Umbilical cord (tissue), 2 donors: ENCODE results near the gene EEF1B2. TPM values are rescaled to one million over a fixed set of nuclear protein-coding genes. Genes with fewer than 3 reads are reported as not detected.
A peak's percentile ranks its signal among the peaks of the same experiment; 100 is the strongest.
"Not testable (repeated sequence)": the region's sequence is repeated elsewhere in the genome, so short reads cannot be mapped to it uniquely, and the experiment has no call there.

Experiments used
- DNase-seq: peaks from one replicate; pipeline ENCODE4 v3.0.0-alpha.2; 2015; ENCODE audit warnings: low spot score
- total RNA-seq: library from RNA; depleted of rRNA; stranded (reverse); fragments of >200 nt; gene quantifications from one replicate; pipeline ENCODE4 v1.2.3, GENCODE V29; 2014; ENCODE audit warnings: low replicate concordance; ENCODE audit not compliant: insufficient read depth

The EEF1B2 gene
- 508 TPM for total RNA-seq

DNA sequence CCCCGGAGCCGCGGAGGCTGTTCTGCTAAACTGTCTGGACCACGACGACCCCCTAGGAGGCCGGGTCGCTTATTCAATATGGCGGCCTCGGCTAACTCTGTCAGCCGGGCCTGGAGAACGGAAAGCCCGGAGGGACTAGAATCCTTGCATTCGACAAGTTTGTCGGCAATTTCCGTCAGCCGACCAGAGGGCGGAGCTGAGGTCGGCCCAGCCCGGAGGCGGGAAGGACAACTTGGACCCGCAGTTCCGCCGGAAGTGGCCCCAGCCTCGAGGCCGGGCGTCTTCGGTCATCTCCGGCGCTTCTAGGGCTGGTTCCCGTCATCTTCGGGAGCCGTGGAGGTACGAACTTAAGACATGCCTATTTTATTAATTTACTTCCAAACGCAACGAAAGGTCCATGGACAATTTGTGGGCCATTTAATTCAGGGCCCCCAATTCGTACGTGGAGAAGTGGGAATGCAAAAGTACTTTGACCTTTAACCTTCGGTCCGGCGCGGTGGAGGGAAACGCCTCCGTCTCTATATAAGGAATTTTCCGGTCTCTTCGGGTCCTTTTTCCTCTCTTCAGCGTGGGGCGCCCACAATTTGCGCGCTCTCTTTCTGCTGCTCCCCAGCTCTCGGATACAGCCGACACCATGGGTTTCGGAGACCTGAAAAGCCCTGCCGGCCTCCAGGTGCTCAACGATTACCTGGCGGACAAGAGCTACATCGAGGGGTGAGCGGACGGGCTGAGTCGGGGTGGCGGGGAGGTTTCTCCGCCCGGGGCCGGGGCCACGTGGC is at the start of gene EEF1B2, which contains the start of gene NDUFS1:
TSS of gene EEF1B2 (plus strand) at position 550 of the 779 bp plus-strand sequence. CDS start at position 635, 85 bp downstream.
TSS of gene NDUFS1 (minus strand) at position 99 of the 779 bp plus-strand sequence. CDS start 5,766 bp downstream, outside the sequence.
- DNase-seq, result peak; percentile 99

- no peak for DNase-seq
Measured at GRCh38 chr2:206112108-206112507, 47.6 kb upstream of the EEF1B2 start.

- DNase-seq, result no peak
Measured at GRCh38 chr2:206112846-206113547, 46.7 kb upstream of the EEF1B2 start.

DNA sequence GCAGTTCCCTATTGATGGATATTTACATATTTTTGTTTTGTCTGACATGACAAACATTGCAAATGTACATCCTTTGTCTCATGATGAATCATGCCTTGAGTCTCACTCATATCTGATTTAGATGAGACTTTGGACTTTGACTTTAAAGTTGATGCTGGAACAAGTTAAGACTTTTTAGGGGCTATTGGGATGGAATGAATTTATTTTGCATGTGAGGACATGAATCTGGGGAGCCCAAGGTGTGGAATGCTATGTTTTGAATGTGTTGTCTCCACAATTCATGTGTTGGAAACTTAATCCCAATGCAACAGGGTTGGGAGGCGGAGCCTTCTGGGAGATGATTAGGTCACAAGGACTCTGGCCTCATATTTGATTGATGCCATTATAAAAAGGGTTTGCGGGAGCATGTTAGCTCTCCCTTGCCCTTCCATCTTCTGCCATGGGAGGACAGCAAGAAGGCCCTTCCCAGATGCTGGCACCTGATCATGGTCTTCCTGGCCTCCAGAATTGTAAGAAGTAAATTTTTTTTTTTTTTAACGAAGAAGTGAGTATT is 44.6 kb upstream of the EEF1B2 start:
- DNase-seq, result no peak

DNA sequence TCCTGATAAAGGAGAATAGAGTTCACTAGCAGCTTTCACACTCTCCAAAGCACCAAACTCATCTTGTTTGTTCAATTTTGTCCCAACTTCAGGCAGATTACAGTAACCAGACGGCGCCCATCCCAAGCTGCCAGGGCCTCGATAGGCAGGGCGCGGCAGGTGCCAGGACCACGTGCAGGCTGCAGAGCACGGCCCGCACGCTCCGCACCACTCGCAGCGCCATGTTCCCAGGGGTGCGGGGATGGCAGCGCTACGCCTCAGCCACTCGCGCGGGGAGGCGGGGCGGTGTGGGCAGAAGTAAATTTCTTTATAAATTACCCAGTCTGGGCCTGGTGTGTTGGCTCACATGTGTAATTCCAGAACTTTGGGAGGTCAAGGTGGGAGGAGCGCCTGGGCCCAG is 43.4 kb upstream of the EEF1B2 start:
- DNase-seq, result no peak

- not testable (repeated sequence) for DNase-seq
Measured at GRCh38 chr2:206122569-206122968, 37.1 kb upstream of the EEF1B2 start.

DNA sequence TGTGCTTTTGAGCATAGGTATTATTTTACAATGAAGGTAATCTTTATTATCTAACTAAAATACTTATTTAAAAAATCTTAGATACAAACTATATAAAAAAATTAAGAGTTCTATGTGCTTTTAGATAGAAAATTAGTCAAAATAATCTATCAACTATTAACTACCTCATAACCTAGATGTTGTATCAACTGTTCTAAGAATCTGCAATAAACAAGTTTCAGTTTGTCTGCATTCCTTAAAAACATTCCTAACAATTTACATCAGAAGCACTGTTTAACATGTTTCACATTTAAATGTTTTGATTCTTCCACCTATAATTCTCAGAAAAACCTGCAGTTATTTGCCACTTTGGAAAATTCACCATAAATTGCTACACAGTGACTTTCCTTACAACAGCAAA is 33.8 kb upstream of the EEF1B2 start:
- no peak for DNase-seq

- no peak for DNase-seq
Measured at GRCh38 chr2:206127656-206128055, 32.0 kb upstream of the EEF1B2 start.

- DNase-seq, result no peak
Measured at GRCh38 chr2:206143451-206143850, 16.2 kb upstream of the EEF1B2 start.

DNA sequence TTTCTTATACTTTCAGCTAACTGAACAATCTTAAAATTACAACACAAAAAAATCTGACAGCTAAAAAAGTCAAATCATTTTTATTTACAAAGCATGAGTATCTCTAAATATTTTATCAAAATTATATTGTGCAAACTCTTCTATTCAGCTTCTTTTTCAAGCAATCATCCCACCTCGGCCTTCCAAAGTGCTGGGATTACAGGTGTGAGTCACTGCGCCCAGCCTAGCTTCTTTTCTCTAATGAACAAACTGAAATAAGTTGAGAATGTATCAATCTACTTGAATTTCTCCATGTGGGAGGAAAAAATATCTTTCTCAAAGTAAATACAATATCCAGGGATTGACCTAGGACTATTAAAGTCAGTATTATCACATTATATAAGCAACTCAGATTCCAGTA is 15.3 kb upstream of the EEF1B2 start:
- DNase-seq, result no peak

GRCh38 chr2:206145665-206146064 is 14.0 kb upstream of the EEF1B2 start:
- DNase-seq, result no peak

- no peak for DNase-seq
Measured at GRCh38 chr2:206149330-206149729, 10.4 kb upstream of the EEF1B2 start.

- DNase-seq, result no peak
Measured at GRCh38 chr2:206150168-206150567, 9.5 kb upstream of the EEF1B2 start.

- DNase-seq, result no peak
Measured at GRCh38 chr2:206150631-206151030, 9.1 kb upstream of the EEF1B2 start.

- no peak for DNase-seq
Measured at GRCh38 chr2:206154197-206154596, 5.5 kb upstream of the EEF1B2 start.

DNA sequence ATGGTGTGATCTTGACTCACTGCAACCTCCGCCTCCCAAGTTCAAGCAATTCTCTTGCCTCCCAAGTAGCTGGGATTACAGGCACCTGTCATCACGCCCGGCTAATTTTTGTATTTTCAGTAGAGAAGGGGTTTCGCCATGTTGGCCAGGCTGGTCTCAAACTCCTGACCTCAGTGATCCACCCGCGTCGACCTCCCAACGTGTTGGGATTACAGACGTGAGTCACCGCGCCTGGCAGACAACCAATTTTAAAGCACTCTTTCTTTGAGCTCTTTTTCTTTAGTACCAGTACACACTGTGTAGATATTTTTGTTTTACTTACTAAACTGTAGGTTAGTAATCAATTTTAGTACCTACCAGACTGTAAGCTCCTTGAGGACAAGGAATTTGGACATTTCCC is 2.7 kb upstream of the EEF1B2 start:
- DNase-seq, result not testable (repeated sequence)

DNA sequence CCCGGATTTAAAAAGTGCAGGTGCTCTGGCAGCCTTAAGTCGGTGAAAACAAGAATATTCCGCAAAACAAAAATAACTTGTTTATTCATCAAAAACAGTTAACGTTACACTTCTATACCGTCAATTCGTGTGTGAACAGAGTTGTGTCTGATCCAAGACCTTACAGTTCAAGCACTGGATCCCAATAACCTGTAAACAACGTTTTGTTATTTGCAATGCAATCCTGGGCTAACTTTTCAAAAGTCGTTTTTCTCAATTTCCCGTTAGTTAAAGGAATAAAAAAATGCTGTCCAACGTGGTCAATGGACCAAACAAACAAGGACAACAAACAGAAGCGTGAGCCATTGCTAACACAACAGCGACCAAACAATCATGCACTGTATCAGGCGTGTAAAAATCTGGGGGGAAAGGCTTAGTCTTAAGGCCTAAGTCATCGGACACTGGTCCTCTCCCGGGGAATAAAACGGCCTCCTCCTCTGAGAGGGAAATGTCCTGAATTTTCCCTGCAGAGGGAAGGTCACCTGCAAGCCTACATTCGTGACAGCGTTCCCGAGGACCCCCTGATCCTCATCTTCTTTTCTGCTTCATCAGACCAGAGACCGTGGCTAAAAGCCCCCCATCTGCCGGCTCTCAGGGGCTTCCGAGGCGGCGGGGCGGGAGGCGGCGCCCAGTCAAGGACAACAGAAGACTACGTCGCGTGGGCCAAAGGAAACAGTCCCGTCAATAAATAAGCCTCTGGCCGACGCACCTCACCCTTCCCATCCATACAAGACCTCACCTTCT is 941 bp upstream of the EEF1B2 start:
- peak; percentile 12 for DNase-seq

GRCh38 chr2:206160125-206160806 is 571 bp downstream of the EEF1B2 start:
- DNase-seq, result no peak

DNA sequence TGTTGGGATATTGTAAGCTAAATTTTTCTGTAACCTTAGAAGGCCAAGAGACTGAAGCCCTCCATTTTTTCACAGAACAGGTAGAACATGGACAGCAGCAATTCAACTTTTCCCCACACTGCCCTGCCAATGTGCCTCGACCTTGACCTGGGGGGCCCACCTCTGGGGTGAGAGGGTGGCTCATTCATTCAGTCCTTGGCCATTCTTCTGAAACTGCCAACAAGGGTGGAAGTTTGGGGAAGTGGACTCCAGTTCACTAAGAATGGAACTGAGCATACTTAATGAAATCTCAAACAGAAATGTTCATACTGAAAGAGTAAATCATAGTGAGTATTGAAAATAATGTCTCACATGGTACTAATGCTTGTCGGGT is 1.1 kb downstream of the EEF1B2 start:
- DNase-seq, result no peak

- DNase-seq, result peak; percentile 83
Measured at GRCh38 chr2:206162401-206162800, 2.7 kb downstream of the EEF1B2 start.

DNA sequence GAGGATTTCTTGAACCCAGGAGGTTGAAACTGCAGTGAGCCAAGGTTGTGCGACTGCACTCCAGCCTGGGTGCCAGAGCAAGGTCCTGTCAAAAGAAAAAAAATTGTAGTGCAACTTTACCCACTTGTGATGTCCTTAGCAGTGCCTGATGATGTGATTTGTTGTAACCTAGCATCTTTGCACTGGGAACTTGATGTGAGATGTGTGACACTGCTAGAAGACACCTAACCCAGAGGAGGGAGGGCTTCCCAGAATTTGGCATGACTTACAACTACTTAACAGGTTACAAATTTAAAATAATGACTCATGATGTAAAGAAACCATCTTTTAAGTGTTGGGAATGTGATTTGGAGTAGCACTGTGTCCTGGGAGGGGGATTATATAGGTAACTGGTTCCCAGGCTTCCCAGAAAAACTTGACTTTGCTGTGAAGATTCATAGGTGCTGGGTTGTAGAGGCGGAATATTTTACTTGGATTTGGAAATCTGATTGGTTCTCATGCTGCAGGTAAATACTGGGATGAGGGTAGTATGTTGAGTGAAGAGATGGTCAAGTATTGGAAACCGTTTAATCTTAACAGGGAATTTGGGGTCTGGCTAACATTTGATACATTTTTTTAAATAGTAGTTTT is 3.7 kb downstream of the EEF1B2 start:
- no peak for DNase-seq
